ENCODE data around the gene MIR17HG.
A peak's percentile ranks its signal among the peaks of the same experiment; 100 is the strongest.
"Not testable (repeated sequence)": the region's sequence is repeated elsewhere in the genome, so short reads cannot be mapped to it uniquely, and the experiment has no call there.

MIR17HG gene

DNA sequence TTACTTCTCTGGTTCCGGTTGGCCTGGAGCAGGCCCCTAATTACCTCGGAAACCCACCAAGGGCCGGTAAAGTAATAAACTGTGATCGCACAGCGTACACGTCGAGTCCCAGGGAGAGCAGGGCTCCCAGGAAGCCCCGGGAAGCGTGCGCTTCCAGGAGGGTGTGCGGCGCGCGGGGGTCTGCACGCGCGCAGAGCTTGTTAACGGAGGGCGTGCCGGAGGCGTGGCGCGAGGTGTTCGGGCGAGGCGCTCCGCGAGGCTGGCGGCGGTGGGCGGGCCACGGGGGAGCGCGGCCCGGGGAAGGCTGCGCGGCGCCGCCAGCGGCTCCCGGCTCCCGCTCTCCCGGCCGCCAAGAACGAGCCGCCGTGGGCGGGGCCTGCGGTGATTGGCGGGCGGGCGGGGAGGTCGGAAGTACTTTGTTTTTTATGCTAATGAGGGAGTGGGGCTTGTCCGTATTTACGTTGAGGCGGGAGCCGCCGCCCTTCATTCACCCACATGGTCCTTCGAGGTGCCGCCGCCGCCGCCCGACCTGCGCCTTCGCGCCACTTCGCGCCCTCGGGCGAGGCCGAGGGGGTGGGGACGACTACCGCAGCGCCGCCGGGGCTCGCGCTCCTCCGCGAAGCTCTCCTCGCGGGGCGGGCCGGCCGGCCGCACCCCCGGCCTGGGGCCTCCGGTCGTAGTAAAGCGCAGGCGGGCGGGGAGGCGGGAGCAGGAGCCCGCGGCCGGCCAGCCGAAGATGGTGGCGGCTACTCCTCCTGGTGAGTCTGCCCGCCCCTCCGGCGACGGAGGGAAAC is at the start of gene MIR17HG:
MIR17HG (plus strand) TSS at position 486 of the 794 bp plus-strand sequence.
- peak; percentile 63 for DNase-seq (ENCODE audit: low read depth)

DNA sequence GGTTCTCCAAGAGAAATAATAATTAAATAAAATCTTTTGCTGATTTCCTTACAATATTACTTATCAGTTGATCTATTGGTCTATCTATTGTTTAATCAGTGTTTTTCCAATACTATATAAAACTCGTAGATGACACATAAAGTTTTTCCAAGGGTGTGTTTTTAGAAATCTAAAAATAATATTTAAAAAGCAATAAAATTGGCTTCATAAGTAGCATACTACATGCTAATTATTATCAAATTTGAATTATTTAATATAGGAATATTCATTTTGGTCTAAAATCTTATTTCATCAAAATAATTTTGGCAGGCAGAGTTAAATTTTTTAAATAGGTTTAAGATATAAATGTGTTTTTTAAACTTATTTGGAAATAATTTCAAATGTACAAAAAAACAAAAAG is 49.4 kb upstream of the MIR17HG start:
- no peak for DNase-seq (ENCODE audit: low read depth)

DNA sequence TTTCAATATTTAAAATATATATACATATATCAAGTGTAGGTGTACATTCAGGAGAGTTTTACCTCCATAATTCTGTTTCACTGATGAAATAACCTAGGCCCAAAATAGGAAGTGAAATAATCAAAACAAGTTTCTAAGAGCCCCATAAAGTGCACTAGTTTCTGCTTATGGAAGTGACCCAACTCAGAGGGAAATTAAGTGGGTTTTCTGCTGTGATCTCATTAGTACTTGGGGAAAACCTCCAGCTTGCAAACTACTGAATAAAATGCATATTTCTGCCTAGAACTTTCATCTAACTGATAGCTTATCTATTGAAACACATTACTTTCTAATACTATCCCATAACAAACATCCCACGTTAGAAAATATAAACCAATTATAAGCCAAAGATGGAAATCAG is 45.4 kb upstream of the MIR17HG start:
- no peak for DNase-seq (ENCODE audit: low read depth)

DNA sequence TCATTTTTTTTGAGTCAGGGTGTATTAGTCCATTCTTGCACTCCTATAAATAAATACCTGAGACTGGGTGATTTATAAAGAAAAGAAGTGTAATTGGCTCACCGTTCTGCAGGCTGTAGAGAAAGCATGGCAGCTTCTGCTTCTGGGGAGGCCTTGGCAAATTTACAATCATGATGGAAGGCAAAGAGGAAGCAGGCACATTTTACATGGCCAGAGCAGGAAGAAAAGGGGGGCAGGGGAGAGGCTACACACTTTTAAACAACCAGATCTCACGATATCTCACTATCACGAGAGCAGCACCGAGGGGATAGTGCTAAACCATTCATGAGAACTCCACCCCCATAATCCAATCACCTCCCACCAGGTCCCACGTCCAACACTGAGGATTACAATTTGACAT is 44.5 kb upstream of the MIR17HG start:
- DNase-seq (ENCODE audit: low read depth): no peak

DNA sequence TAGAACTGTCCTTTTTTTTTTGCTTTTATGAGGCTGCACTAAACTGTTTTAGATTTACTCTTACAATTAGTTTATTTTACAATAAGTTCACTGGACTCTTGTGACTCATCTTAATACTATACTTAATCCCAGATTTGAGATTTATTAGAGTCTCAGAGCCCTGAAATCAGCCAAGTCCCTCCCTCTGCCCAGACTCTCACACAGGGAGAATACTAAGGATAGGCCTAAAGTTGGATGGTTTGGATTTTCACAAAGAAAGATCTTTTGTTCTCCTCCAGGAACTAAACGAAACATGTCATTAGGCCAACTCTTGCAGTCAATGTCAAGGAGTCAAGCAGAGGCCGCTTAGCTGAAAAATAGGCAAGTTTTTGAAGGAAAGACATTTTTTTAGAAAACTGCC is 42.7 kb upstream of the MIR17HG start:
- no peak for DNase-seq (ENCODE audit: low read depth)

DNA sequence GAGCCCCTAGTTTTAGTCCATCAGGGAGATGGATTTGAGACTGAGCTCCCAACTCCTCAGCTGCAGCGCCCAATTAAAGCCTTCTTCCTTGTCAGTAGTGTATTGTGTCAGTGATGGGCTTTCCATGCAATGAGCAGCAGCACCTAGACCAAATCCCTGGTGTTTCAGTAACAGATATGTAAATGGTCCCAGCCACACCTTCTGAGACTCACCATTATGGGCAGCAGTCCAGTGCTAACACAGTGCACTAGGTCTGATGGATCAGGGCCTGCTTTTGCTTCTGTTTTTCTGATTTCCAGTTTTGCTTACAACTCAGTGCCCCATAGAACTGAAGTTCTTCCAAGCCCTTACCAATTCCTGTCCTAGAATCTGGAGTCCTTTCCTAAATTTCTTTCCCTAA is 41.8 kb upstream of the MIR17HG start:
- no peak for DNase-seq (ENCODE audit: low read depth)

DNA sequence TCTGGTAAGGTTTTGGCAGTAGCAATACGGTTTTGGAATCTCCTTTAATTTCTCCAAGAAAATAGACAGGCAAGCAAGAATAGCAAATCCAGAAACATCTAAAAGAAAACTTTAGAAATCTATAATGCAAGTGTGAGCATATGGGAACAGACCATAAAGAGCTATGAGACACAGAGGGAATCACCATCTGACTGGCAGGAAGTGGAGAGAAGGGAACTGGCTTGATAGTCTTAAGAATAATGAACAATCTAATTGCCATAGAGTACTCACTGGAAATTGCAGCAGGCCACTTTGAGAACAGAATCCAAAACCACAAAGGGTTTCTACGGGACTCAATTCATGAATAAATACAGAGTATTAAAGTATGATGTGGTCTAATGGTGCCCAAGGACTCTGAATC is 39.6 kb upstream of the MIR17HG start:
- no peak for DNase-seq (ENCODE audit: low read depth)

DNA sequence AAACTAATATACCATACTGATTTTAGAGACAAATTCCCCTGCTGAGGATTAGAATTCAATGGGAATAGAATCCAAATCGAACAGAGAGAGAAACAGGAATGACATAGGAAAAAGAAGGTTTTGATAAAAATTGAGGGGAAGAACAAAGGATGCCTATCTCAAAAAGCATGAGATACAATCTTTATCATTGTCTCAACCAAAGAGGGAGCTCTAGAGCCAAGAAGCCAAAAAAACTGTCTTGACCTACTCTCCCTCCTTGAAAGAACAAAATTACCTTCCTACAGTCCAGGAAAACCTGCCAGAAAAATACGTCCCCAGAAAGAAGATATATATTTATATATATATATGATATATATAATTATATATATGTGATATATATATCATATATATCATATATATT is 39.2 kb upstream of the MIR17HG start:
- DNase-seq (ENCODE audit: low read depth): no peak

DNA sequence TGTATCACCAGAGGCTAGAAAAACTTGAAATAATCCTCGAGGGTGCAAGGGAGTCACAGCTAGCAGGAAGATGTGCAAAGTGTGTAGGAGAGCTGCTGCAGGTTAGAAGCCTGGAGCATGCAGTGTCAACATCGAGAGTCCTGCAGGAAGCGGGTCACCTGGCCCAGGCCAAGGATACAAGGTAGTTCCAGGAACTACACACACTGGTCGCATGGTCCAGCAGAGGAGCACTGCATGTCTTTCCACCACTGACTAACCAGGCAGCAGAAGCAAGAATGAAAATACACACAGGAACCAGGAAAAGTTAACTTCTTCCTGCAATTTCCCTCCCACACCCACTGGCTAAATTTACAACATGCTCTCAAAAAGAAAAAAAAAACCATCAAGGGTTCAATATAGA is 36.0 kb upstream of the MIR17HG start:
- DNase-seq (ENCODE audit: low read depth): no peak

DNA sequence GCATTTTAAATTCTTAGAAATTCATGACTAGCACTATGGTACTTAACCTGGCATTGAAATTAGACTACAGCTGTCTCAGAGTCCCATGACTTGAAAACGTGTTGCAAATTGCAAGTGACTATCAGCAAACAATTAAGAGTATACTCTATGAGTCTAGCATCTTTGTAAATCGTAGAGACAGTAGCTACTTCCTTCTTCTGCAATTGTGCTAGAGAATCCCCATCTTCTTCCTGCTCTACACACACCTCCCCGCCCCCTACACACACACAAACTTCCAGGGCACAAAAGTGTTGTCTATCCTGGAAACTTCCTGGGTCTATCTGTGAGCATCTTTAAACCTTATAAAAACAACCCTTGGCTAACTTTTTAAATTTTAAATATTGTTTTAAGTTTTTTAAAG is 35.2 kb upstream of the MIR17HG start:
- DNase-seq (ENCODE audit: low read depth): no peak

DNA sequence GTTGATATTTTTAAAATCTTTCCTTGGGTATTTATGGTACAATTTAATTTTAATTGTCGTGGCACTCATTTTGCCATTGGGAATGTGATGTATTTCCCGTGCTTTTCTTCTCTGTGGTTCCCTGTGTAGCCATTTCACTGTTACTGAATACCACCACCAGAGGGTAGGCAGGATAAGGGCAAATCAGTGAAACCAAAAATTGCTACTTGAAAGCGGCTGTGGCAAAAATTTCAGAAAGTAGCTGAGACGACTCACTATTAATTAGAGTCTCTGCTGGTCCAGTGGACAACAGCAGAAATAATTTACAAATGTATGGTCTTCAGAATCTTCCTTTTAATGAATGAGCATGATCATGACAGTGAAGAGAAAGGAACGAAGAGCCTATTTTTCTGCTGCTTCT is 34.4 kb upstream of the MIR17HG start:
- DNase-seq (ENCODE audit: low read depth): peak; percentile 14

DNA sequence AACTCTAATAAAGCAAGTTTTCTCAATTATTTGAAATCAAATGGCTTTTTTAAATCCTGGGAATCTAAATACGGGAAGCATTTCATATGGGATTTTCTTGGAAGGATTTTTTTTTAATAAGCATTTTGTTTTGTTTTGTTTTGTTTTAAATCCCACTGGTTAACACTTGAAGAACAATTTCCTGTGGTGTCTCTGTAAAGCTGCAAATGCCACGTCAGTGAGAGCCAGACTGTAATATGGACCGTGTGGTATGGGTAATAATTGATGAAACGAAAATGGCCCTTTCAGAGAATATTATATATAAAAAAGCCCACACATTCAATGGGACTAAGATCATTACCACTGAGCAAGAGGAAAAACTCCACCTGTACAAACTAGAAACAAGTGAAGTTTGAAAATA is 33.9 kb upstream of the MIR17HG start:
- DNase-seq (ENCODE audit: low read depth): no peak

DNA sequence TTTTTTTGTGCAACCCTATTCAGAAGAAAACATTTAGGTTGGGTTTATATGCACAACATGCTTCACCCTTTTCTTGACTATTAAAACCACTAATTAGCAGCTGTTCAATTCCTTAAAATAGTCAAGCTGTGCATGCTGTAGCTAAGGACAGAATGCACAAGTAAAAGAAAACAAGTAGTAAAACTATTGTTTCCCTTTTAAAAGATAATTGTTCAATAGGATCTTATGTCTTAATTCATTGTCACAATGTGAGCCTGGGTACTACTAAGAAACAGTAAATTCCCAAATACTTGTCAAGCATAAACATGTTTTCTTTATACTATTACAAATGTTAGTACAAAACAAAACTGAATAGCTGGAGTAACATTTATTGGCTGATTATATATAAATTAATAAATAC is 32.6 kb upstream of the MIR17HG start:
- no peak for DNase-seq (ENCODE audit: low read depth)

DNA sequence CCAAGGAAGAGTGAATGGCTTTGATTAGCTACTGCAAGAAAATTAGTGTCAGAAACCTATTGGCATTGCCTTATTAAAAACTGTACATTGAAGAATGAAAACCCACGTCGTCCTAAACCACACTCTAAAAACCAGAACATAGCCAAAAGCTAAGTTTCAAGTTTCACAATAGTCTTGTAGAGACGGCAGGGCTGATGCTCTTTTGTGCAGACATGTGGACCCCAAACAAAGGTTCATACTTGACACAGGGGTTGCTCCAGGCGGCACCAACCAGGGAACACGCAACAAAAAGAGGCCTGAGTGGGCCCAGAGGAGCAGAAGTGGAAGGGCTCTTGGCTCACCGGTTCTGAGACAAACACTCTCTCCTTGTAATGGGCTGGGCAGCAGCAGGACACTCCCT is 28.6 kb upstream of the MIR17HG start:
- DNase-seq (ENCODE audit: low read depth): no peak

DNA sequence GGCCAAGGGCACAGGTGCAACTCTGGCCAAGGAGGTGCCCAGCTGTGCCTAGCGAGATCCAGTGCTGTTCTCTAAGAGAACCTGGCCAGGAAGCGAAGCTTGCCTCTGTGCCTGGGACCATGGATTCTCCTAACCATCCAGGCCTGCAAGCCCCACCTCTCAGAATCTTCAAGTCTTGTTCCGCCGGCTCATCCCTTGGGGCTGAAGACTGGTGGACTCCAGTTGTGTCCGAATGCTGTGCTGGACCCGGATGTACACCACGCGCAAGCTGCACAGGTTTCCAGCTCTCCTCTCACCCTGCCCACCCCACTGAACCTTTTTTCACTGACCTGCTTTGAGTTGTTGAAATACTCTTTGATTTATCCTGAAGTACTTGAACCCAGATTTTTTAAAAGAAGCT is 27.5 kb upstream of the MIR17HG start:
- no peak for DNase-seq (ENCODE audit: low read depth)

DNA sequence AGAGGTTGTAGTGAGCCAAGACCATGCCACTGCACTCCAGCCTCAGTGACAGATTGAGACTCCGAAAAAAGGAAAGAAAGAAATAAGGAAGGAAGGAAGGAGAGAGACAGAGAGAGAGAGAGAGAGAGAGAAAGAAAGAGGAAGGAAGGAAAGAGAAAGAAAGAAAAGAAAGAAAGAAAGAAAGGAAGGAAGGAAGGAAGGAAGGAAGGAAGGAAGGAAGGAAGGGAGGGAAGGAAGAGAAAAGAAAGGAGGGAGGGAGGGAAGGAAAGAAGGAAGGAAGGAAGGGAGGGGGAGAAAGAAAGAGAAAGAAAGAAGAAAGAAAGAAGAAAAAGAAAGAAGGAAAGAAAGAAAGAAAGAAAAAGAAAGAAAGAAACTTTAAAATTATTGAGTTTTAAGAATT is 26.5 kb upstream of the MIR17HG start:
- not testable (repeated sequence) for DNase-seq (ENCODE audit: low read depth)

DNA sequence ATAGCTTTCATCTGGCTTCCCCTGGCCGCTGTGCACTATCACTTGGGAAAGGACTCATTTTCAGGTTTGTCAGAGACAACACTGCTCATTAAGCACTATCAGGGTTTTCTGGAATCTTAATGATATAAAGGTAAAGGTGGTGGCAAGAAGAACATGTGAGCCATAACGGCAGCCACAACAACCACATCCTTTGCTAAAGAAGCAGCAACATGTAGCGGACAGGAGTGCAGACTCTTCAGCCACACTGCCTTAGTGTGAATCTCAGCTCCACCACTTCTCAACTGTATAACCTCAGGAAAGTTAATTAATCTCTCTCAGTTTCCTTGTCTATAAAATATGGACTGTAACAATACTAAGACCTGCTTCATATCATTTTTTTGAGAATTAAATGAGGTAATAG is 24.1 kb upstream of the MIR17HG start:
- DNase-seq (ENCODE audit: low read depth): no peak

DNA sequence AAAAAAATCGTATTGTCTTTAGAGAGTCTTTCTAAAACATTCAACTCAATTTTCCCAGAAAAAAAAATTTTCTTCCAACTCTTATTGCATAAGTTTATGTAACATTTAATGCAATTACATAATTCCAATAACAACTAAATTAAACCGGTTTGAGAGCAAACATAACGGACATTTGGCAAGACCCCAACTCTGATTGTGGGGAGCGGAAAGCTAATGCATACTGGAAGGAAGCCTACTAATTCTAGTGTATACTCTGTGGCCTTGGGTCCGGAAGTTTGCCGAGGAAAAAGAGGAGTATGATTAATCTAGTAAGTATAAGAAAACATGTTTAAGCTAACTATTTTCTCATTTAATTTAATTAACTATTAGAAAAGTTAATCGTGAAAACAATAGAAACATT is 21.3 kb upstream of the MIR17HG start:
- no peak for DNase-seq (ENCODE audit: low read depth)

DNA sequence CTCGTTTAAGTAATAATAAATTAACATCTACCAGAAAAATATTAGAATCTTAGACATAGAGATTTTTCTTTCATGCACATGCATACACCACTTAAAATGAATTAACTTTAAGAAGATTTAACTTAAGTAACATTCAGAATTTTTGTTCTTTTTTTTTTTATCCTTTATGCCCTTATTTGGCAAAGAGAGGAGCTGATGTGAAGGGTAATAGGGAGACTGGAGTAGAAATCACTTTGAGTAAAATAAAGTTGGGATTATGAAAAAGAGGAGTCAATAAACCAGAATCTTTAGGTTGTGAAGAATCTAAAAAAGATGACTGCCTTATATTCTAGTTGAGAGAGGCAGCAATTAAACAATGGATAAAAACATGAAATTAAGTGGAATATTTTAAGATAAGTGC is 18.8 kb upstream of the MIR17HG start:
- no peak for DNase-seq (ENCODE audit: low read depth)

DNA sequence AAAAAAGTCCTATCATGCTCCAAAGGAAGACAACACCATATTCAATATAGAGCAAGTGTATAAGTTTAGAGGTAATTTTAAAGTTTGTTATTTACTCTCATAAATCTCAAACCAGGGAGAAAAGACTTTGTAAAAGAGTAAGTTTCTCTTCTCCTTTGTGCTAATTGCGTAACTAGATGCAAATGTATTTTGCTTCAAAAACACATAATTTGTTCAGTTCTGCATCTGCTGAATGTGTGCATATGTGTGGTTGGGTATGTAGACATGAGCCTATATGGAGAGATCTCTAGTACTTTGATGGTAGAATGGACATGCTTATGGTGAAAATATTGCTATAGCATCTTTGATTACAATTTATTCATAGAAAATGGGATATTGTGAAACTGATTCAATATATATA is 17.8 kb upstream of the MIR17HG start:
- no peak for DNase-seq (ENCODE audit: low read depth)

DNA sequence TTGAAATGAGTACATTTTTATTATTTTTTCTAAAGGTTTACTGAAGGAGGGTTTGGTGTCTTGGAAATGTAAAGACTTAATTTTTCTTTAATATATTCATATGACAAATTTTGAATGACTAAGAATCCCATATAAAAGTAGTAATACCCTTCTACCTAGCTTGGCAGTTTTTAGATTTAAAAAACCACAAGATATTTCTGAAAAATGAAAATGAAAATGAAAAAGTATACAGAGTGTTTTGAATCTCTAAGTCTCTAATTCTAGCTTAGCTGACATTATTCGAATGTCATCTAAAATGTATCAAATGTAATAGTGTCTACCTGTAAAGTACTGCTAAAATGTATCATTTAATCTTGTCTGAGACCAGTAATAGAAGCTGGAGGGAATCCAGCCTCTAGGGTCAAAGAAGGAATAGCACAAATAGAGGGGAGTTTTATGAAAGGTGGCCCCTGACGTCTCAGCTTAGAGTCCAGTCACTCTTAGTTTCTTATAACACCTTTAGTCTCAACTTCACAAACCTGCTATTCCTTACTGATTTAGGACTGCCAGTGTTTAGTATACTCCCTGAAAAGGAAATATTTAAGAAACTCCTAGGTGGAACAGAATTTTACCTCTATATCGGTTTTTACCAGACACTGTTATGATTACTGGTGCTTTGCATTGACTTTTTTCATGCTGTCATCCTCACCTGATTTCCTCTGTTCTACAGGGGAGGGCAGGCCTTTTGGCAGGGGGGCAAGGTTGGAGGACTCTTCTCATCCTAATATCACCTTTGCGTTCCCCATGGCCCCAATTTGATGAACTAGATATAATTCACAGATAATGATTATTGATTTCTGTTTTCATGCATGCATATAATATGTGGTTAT is 16.2 kb upstream of the MIR17HG start:
- no peak for DNase-seq (ENCODE audit: low read depth)

DNA sequence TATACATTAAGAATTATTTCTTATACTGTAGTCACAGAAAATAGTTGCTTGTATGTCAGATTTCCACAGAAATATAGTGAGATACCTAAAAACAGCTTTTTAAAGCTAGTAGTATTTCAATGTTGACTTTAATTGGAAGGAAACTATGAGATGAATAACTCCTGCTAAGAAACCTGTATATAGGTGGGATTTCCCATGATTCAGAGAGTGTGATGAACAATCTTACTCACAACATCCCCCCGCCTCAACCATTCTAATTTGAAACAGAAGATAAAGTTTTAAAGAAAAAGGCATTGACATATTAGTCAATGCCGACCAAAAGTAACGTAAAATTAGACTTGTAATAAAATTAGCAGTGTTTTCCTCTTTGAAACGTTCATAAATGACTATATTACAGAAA is 1.4 kb upstream of the MIR17HG start:
- no peak for DNase-seq (ENCODE audit: low read depth)

DNA sequence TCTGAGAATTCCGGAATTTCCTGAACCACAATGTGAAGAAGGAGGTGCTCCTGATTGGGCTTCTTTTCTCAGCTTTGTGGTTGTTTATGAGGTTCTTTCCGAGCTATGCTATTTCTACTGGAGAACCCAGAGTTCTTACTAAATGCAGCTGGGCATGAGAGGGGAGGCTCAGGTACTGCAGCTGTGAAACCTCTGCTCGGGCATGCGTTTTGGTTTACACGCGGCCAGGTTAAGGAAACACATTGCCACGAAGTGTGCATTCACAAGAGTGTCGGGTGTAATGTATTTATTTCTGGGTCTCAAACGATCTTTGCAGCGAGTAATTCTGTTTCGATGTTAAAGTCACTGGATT is 661 bp upstream of the MIR17HG start:
- no peak for DNase-seq (ENCODE audit: low read depth)
